WTC11 (cell line): Measurements from ENCODE around the gene GLUD1. TPM values are rescaled to one million over a fixed set of nuclear protein-coding genes. Genes with fewer than 3 reads are reported as not detected.

Experiments used
- ETV6 ChIP-seq: sonication (generic); formaldehyde crosslinking; IDR thresholded peaks from 2 replicates; pipeline ENCODE4 v1.8.1; 2022; ENCODE audit warnings: mild to moderate bottlenecking, missing genetic modification reagents
- NFYB ChIP-seq: sonication (generic); formaldehyde crosslinking; conservative IDR thresholded peaks from 2 replicates; pipeline ENCODE4 v1.8.0; 2022; ENCODE audit warnings: low read depth, missing genetic modification reagents
- NR2C2 ChIP-seq: sonication (generic); formaldehyde crosslinking; IDR thresholded peaks from 2 replicates; pipeline ENCODE4 v1.8.0; 2022; ENCODE audit warnings: mild to moderate bottlenecking, missing genetic modification reagents
- OVOL2 ChIP-seq: fragments of 250-450 bp; sonication (Bioruptor Pico); IDR thresholded peaks from 2 replicates; pipeline ENCODE4 v1.9.0; 2021; ENCODE audit warnings: mild to moderate bottlenecking, borderline replicate concordance
- total RNA-seq: library from RNA; stranded (reverse); gene quantifications from 3 replicates; pipeline ENCODE4 v1.2.3, GENCODE V29; 2021
- TF ChIP-seq, protein P1 (sequence below): sonication (generic); formaldehyde crosslinking; IDR thresholded peaks from 2 replicates; pipeline ENCODE4 v1.8.0; 2023; ENCODE audit warnings: missing genetic modification reagents, mild to moderate bottlenecking, borderline replicate concordance
- TF ChIP-seq, protein P2 (sequence below): sonication (generic); formaldehyde crosslinking; IDR thresholded peaks from 2 replicates; pipeline ENCODE4 v1.8.1; 2023; ENCODE audit warnings: mild to moderate bottlenecking, missing genetic modification reagents, moderate library complexity
- TF ChIP-seq, protein P3 (sequence below): sonication (generic); formaldehyde crosslinking; IDR thresholded peaks from 2 replicates; pipeline ENCODE4 v1.8.1; 2022; ENCODE audit warnings: mild to moderate bottlenecking, missing genetic modification reagents, moderate library complexity, borderline replicate concordance
- TF ChIP-seq, protein P4 (sequence below): sonication (generic); formaldehyde crosslinking; IDR thresholded peaks from 2 replicates; pipeline ENCODE4 v1.8.0; 2022; ENCODE audit warnings: mild to moderate bottlenecking, missing genetic modification reagents
- TF ChIP-seq, protein P5 (sequence below): fragments of 250-450 bp; sonication (Bioruptor Pico); IDR thresholded peaks from 2 replicates; pipeline ENCODE4 v1.9.0; 2021; ENCODE audit warnings: moderate library complexity, mild to moderate bottlenecking, inconsistent platforms, borderline replicate concordance
- TF ChIP-seq, protein P6 (sequence below): sonication (generic); formaldehyde crosslinking; IDR thresholded peaks from 2 replicates; pipeline ENCODE4 v1.8.0; 2022; ENCODE audit warnings: mild to moderate bottlenecking, missing genetic modification reagents
- TF ChIP-seq, protein P7 (sequence below): fragments of 250-450 bp; sonication (Bioruptor Pico); IDR thresholded peaks from 2 replicates; pipeline ENCODE4 v2.1.2; 2022; ENCODE audit warnings: mild to moderate bottlenecking, moderate library complexity
- TF ChIP-seq, protein P8 (sequence below): sonication (generic); formaldehyde crosslinking; IDR thresholded peaks from 2 replicates; pipeline ENCODE4 v1.8.1; 2022; ENCODE audit warnings: missing genetic modification reagents, borderline replicate concordance
- TF ChIP-seq, protein P9 (sequence below): sonication (generic); formaldehyde crosslinking; IDR thresholded peaks from 2 replicates; pipeline ENCODE4 v1.8.1; 2022; ENCODE audit warnings: low read depth, mild to moderate bottlenecking, moderate library complexity, missing genetic modification reagents, borderline replicate concordance

Gene GLUD1
- total RNA-seq, 1 experiment from 2014 or later: 98.2 TPM

DNA sequence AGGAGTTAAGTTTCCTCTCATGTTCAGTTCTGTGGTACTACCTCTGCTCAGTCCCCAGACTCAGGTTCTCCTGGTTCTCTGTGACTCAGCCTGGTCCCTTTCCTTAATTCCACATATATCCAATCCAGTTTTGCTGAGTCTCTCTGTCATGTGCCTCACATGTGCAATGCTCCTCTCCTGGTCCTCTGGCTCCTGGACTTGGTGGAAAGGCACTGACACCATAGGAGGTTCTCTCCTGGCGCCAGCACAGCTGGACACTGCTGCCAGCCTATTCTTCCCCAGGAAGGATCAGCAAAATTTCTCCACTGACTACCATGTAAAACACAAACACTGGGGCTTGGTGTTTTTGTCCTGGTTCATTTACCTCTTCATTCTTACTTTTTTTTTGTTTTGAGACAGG is 27.8 kb downstream of the GLUD1 start (continued):
- TF ChIP-seq, protein P1, sequence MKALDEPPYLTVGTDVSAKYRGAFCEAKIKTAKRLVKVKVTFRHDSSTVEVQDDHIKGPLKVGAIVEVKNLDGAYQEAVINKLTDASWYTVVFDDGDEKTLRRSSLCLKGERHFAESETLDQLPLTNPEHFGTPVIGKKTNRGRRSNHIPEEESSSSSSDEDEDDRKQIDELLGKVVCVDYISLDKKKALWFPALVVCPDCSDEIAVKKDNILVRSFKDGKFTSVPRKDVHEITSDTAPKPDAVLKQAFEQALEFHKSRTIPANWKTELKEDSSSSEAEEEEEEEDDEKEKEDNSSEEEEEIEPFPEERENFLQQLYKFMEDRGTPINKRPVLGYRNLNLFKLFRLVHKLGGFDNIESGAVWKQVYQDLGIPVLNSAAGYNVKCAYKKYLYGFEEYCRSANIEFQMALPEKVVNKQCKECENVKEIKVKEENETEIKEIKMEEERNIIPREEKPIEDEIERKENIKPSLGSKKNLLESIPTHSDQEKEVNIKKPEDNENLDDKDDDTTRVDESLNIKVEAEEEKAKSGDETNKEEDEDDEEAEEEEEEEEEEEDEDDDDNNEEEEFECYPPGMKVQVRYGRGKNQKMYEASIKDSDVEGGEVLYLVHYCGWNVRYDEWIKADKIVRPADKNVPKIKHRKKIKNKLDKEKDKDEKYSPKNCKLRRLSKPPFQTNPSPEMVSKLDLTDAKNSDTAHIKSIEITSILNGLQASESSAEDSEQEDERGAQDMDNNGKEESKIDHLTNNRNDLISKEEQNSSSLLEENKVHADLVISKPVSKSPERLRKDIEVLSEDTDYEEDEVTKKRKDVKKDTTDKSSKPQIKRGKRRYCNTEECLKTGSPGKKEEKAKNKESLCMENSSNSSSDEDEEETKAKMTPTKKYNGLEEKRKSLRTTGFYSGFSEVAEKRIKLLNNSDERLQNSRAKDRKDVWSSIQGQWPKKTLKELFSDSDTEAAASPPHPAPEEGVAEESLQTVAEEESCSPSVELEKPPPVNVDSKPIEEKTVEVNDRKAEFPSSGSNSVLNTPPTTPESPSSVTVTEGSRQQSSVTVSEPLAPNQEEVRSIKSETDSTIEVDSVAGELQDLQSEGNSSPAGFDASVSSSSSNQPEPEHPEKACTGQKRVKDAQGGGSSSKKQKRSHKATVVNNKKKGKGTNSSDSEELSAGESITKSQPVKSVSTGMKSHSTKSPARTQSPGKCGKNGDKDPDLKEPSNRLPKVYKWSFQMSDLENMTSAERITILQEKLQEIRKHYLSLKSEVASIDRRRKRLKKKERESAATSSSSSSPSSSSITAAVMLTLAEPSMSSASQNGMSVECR (CRISPR knock-in tag): no peak
- TF ChIP-seq, protein P2, sequence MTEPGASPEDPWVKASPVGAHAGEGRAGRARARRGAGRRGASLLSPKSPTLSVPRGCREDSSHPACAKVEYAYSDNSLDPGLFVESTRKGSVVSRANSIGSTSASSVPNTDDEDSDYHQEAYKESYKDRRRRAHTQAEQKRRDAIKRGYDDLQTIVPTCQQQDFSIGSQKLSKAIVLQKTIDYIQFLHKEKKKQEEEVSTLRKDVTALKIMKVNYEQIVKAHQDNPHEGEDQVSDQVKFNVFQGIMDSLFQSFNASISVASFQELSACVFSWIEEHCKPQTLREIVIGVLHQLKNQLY: no peak
- TF ChIP-seq, protein P3, sequence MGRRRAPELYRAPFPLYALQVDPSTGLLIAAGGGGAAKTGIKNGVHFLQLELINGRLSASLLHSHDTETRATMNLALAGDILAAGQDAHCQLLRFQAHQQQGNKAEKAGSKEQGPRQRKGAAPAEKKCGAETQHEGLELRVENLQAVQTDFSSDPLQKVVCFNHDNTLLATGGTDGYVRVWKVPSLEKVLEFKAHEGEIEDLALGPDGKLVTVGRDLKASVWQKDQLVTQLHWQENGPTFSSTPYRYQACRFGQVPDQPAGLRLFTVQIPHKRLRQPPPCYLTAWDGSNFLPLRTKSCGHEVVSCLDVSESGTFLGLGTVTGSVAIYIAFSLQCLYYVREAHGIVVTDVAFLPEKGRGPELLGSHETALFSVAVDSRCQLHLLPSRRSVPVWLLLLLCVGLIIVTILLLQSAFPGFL (CRISPR knock-in tag): no peak
- TF ChIP-seq, protein P4, sequence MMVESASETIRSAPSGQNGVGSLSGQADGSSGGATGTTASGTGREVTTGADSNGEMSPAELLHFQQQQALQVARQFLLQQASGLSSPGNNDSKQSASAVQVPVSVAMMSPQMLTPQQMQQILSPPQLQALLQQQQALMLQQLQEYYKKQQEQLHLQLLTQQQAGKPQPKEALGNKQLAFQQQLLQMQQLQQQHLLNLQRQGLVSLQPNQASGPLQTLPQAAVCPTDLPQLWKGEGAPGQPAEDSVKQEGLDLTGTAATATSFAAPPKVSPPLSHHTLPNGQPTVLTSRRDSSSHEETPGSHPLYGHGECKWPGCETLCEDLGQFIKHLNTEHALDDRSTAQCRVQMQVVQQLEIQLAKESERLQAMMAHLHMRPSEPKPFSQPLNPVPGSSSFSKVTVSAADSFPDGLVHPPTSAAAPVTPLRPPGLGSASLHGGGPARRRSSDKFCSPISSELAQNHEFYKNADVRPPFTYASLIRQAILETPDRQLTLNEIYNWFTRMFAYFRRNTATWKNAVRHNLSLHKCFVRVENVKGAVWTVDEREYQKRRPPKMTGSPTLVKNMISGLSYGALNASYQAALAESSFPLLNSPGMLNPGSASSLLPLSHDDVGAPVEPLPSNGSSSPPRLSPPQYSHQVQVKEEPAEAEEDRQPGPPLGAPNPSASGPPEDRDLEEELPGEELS (CRISPR knock-in tag): no peak
- no peak for TF ChIP-seq ETV6
- TF ChIP-seq, protein P5, sequence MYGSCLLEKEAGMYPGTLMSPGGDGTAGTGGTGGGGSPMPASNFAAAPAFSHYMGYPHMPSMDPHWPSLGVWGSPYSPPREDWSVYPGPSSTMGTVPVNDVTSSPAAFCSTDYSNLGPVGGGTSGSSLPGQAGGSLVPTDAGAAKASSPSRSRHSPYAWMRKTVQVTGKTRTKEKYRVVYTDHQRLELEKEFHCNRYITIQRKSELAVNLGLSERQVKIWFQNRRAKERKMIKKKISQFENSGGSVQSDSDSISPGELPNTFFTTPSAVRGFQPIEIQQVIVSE: no peak
- TF ChIP-seq, protein P6, sequence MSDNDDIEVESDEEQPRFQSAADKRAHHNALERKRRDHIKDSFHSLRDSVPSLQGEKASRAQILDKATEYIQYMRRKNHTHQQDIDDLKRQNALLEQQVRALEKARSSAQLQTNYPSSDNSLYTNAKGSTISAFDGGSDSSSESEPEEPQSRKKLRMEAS (CRISPR knock-in tag): no peak
- TF ChIP-seq NFYB (CRISPR knock-in tag): no peak
- TF ChIP-seq, protein P7, sequence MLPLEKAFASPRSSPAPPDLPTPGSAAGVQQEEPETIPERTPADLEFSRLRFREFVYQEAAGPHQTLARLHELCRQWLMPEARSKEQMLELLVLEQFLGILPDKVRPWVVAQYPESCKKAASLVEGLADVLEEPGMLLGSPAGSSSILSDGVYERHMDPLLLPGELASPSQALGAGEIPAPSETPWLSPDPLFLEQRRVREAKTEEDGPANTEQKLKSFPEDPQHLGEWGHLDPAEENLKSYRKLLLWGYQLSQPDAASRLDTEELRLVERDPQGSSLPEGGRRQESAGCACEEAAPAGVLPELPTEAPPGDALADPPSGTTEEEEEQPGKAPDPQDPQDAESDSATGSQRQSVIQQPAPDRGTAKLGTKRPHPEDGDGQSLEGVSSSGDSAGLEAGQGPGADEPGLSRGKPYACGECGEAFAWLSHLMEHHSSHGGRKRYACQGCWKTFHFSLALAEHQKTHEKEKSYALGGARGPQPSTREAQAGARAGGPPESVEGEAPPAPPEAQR (CRISPR knock-in tag): no peak
- no peak for TF ChIP-seq NR2C2
- TF ChIP-seq, protein P8, sequence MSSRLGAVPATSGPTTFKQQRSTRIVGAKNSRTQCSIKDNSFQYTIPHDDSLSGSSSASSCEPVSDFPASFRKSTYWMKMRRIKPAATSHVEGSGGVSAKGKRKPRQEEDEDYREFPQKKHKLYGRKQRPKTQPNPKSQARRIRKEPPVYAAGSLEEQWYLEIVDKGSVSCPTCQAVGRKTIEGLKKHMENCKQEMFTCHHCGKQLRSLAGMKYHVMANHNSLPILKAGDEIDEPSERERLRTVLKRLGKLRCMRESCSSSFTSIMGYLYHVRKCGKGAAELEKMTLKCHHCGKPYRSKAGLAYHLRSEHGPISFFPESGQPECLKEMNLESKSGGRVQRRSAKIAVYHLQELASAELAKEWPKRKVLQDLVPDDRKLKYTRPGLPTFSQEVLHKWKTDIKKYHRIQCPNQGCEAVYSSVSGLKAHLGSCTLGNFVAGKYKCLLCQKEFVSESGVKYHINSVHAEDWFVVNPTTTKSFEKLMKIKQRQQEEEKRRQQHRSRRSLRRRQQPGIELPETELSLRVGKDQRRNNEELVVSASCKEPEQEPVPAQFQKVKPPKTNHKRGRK: no peak
- TF ChIP-seq, protein P9, sequence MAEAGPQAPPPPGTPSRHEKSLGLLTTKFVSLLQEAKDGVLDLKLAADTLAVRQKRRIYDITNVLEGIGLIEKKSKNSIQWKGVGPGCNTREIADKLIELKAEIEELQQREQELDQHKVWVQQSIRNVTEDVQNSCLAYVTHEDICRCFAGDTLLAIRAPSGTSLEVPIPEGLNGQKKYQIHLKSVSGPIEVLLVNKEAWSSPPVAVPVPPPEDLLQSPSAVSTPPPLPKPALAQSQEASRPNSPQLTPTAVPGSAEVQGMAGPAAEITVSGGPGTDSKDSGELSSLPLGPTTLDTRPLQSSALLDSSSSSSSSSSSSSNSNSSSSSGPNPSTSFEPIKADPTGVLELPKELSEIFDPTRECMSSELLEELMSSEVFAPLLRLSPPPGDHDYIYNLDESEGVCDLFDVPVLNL: no peak
- no peak for TF ChIP-seq OVOL2 (CRISPR knock-in tag)
